Endothelial cell of umbilical vein (primary cell): Measurements from ENCODE around the gene GRK5.

ENCODE experiments used
- CTCF ChIP-seq, 2 donors: IDR thresholded peaks; 1 replicate in 1 of 2; 2 replicates in 1 of 2; pipeline ENCODE4 v1.5.1; 2011; ENCODE audit warnings: low read length in 2 of 2, mild to moderate bottlenecking in 2 of 2, moderate library complexity in 2 of 2, control low read depth in 1 of 2, inconsistent platforms in 1 of 2, low read depth in 1 of 2; ENCODE audit not compliant: insufficient read depth in 1 of 2; ENCODE audit errors: extremely low read depth in 1 of 2
- EZH2 ChIP-seq: IDR thresholded peaks from 2 replicates; pipeline ENCODE4 v1.6.1; 2012; ENCODE audit warnings: borderline replicate concordance, low read depth, mild to moderate bottlenecking, moderate library complexity, low read length, inconsistent platforms; ENCODE audit not compliant: severe bottlenecking
- GATA2 ChIP-seq: IDR thresholded peaks from 2 replicates; pipeline ENCODE4 v1.7.0; 2011; ENCODE audit warnings: low read depth, mild to moderate bottlenecking, moderate library complexity, mixed read lengths, low read length; ENCODE audit not compliant: insufficient read length, insufficient read depth
- MYC ChIP-seq: IDR thresholded peaks from one replicate; pipeline ENCODE4 v1.6.1; 2011; ENCODE audit warnings: mild to moderate bottlenecking, low read depth, low read length
- POLR2A ChIP-seq: IDR thresholded peaks from 2 replicates; pipeline ENCODE4 v1.6.1; 2012; ENCODE audit warnings: low read depth, mild to moderate bottlenecking, control low read depth, low read length

DNA sequence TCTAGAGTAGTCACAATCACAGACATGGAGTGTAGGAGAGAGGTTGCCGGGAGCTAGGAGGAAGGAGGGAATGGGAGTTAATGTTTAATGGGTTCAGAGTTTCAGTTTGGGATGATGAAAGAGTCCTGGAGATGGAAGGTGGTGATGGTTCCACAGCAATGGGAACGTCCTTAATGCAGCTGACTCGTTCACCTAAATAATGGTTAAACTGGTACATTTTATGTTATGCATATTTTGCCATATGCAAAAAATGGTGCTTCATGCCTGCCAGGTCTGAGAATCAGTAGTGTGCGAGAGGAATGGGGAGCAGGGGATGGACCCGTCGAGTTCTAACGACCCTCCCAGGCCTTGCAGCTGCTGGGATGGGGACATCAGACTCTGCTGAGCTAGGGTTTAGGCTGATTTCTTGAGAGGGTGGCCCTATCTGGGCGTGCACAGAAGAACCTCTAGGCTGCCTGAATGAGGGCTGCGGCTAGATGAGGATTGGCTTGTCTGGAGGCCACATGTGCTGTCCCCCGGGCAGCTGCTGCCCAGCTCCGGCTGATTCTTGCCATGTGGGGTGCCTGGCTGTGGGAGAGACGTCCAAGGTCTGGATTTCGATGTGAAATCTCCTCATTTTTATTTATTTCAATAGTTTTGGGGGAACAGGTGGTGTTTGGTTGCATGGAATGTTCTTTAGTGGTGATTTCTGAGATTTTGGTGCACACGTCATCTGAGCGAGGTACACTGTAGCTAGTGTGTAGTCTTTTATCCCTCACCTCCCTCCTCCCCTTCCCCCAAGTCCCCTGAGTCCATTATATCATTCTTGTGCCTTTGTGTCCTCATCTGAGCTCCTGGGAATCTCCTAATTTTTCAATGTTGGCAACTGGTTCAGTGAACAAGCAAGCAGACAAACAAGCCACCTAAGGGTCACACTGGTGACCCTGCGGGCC is 116.0 kb downstream of the GRK5 start:
- TF ChIP-seq POLR2A: no peak
- no peak for TF ChIP-seq CTCF (IDR thresholded peaks at IDR 0.05; ENCODE audit: extremely low read depth in 1 of 2, insufficient read depth in 1 of 2, low read depth in 1 of 2, low read length in 2 of 2)
- TF ChIP-seq EZH2: no peak
- TF ChIP-seq MYC: no peak
- TF ChIP-seq GATA2: no peak
